GM23338 (cell line): Measurements from ENCODE around the gene TTLL5. TPM values are rescaled to one million over a fixed set of nuclear protein-coding genes. Genes with fewer than 3 reads are reported as not detected.

Experiments used
- ATAC-seq: fragments of 200-7000 bp; cut with Tn5 transposase; 3 replicates; pipeline ENCODE4 v1.9.1; 2020
- DNase-seq: peaks from one replicate; pipeline ENCODE4 v3.0.0-alpha.2; 2015; ENCODE audit warnings: low spot score
- H2AFZ ChIP-seq: fragments of 200-600 bp; sonication (generic); 2 replicates; pipeline ENCODE4 v1.8.0; 2016; ENCODE audit warnings: antibody characterized with exemption, mild to moderate bottlenecking, moderate library complexity
- H3F3A ChIP-seq: fragments of 200-600 bp; sonication (generic); replicated peaks from 2 replicates; pipeline ENCODE4 v1.8.0; 2017; ENCODE audit warnings: antibody characterized with exemption, mixed run types, low read depth
- H3K27ac ChIP-seq: fragments of 200-600 bp; sonication (generic); 2 replicates; pipeline ENCODE4 v1.6.1; 2016; ENCODE audit warnings: low read depth
- H3K27me3 ChIP-seq: fragments of 200-600 bp; sonication (generic); 2 replicates; pipeline ENCODE4 v1.8.0; 2016; ENCODE audit warnings: mild to moderate bottlenecking, mixed run types, moderate library complexity; ENCODE audit not compliant: insufficient read depth
- H3K36me3 ChIP-seq: fragments of 200-600 bp; sonication (generic); 2 replicates; pipeline ENCODE4 v1.8.0; 2016; ENCODE audit warnings: mild to moderate bottlenecking; ENCODE audit not compliant: insufficient read depth
- H3K4me1 ChIP-seq: fragments of 200-600 bp; sonication (generic); 2 replicates; pipeline ENCODE4 v1.8.0; 2016; ENCODE audit warnings: mild to moderate bottlenecking, moderate library complexity; ENCODE audit not compliant: insufficient read depth
- H3K4me2 ChIP-seq: fragments of 200-600 bp; sonication (generic); 2 replicates; pipeline ENCODE4 v1.7.1; 2017; ENCODE audit warnings: mixed run types
- H3K4me3 ChIP-seq: fragments of 200-600 bp; sonication (generic); 2 replicates; pipeline ENCODE4 v1.6.1; 2016; ENCODE audit warnings: mixed run types
- H3K79me2 ChIP-seq: fragments of 200-600 bp; sonication (generic); replicated peaks from 2 replicates; pipeline ENCODE4 v1.8.0; 2017; ENCODE audit warnings: mild to moderate bottlenecking; ENCODE audit not compliant: insufficient read depth
- H3K9me2 ChIP-seq: fragments of 200-600 bp; sonication (generic); 2 replicates; pipeline ENCODE4 v1.8.0; 2017; ENCODE audit not compliant: insufficient read depth
- H4K20me1 ChIP-seq: fragments of 200-600 bp; sonication (generic); replicated peaks from 2 replicates; pipeline ENCODE4 v1.8.0; 2017; ENCODE audit warnings: mild to moderate bottlenecking; ENCODE audit not compliant: insufficient read depth
- H3K27ac Mint-ChIP-seq: 2 replicates; pipeline ENCODE4 v1.8.0; 2020; ENCODE audit warnings: inconsistent platforms, mild to moderate bottlenecking, moderate library complexity, mixed read lengths
- H3K27me3 Mint-ChIP-seq: 3 replicates; pipeline ENCODE4 v1.8.0; 2022; ENCODE audit warnings: low read depth, mild to moderate bottlenecking, moderate library complexity, mixed read lengths, inconsistent platforms; ENCODE audit not compliant: insufficient read depth, poor library complexity
- H3K36me3 Mint-ChIP-seq: 3 replicates; pipeline ENCODE4 v1.8.0; 2021; ENCODE audit warnings: low read depth, mild to moderate bottlenecking, inconsistent platforms, moderate library complexity, mixed read lengths
- H3K4me1 Mint-ChIP-seq: 3 replicates; pipeline ENCODE4 v1.8.0; 2020; ENCODE audit warnings: mild to moderate bottlenecking, inconsistent platforms, mixed read lengths
- H3K4me3 Mint-ChIP-seq: 3 replicates; pipeline ENCODE4 v1.8.0; 2021; ENCODE audit warnings: moderate library complexity, mild to moderate bottlenecking, inconsistent platforms, mixed read lengths
- H3K9me3 Mint-ChIP-seq: 3 replicates; pipeline ENCODE4 v1.8.0; 2020; ENCODE audit warnings: moderate library complexity, mild to moderate bottlenecking, inconsistent platforms, mixed read lengths
- CREB1 ChIP-seq: fragments of 250-450 bp; sonication (Bioruptor Pico); IDR thresholded peaks from 2 replicates; pipeline ENCODE4 v1.5.0; 2020; ENCODE audit warnings: low read depth, mild to moderate bottlenecking, moderate library complexity
- ETS1 ChIP-seq: IDR thresholded peaks from 2 replicates; pipeline ENCODE4 v1.6.1; 2016; ENCODE audit warnings: antibody characterized with exemption
- EZH2 ChIP-seq: fragments of 200-600 bp; sonication (generic); IDR thresholded peaks from one replicate; pipeline ENCODE4 v1.8.0; 2017; ENCODE audit warnings: antibody characterized with exemption, mild to moderate bottlenecking, low read depth; ENCODE audit not compliant: unreplicated experiment
- EZH2phosphoT487 ChIP-seq: fragments of 200-600 bp; sonication (generic); IDR thresholded peaks from one replicate; pipeline ENCODE4 v1.8.1; 2018; ENCODE audit warnings: antibody characterized with exemption; ENCODE audit not compliant: unreplicated experiment
- JUNB ChIP-seq: IDR thresholded peaks from one replicate; pipeline ENCODE4 v1.6.1; 2016; ENCODE audit warnings: antibody characterized with exemption; ENCODE audit not compliant: unreplicated experiment
- NANOG ChIP-seq: IDR thresholded peaks from 2 replicates; pipeline ENCODE4 v1.6.1; 2016; ENCODE audit warnings: antibody characterized with exemption, borderline replicate concordance
- POLR2AphosphoS5 ChIP-seq: IDR thresholded peaks from 2 replicates; pipeline ENCODE4 v1.6.1; 2016; ENCODE audit warnings: antibody characterized with exemption, low read depth
- REST ChIP-seq: IDR thresholded peaks from one replicate; pipeline ENCODE4 v1.6.1; 2018; ENCODE audit warnings: antibody characterized with exemption; ENCODE audit not compliant: unreplicated experiment
- STAT1 ChIP-seq: IDR thresholded peaks from one replicate; pipeline ENCODE4 v1.6.1; 2016; ENCODE audit warnings: antibody characterized with exemption; ENCODE audit not compliant: unreplicated experiment
- ZNF114 ChIP-seq: fragments of 250-450 bp; sonication (Bioruptor Pico); IDR thresholded peaks from 2 replicates; pipeline ENCODE4 v1.5.0; 2020; ENCODE audit warnings: mild to moderate bottlenecking, moderate library complexity
- ZNF331 ChIP-seq: fragments of 250-450 bp; sonication (Bioruptor Pico); IDR thresholded peaks from 2 replicates; pipeline ENCODE4 v1.5.0; 2020; ENCODE audit warnings: low read depth, mild to moderate bottlenecking, moderate library complexity
- ZNF462 ChIP-seq: fragments of 250-450 bp; sonication (Bioruptor Pico); IDR thresholded peaks from 2 replicates; pipeline ENCODE4 v1.5.0; 2020; ENCODE audit warnings: mild to moderate bottlenecking, moderate library complexity
- polyA plus RNA-seq: library from polyadenylated mRNA; unstranded; fragments of >200 nt; fragmentation: Nextera tagmentation; extraction: Ambion mirVana; gene quantifications from 2 replicates; pipeline ENCODE4 v1.2.1, GENCODE V29; 2016
- total RNA-seq: library from RNA; depleted of rRNA; stranded (reverse); fragments of >200 nt; shearing (Covaris generic); gene quantifications from 2 replicates; pipeline ENCODE4 v1.2.3, GENCODE V29; 2014
- TF ChIP-seq, protein P1 (sequence below), 2 experiments: fragments of 200-600 bp in 1 of 2; sonication (generic) in 1 of 2; conservative IDR thresholded peaks; 2 replicates each; pipeline versions ENCODE4 v1.5.1 to v1.6.1; 2016 to 2017; ENCODE audit warnings: antibody characterized with exemption in 2 of 2, low read depth in 2 of 2, mild to moderate bottlenecking in 2 of 2, moderate library complexity in 1 of 2

The TTLL5 gene
- total and polyA plus RNA-seq, 2 experiments from 2014 or later = 33.5 to 35.4 TPM

DNA sequence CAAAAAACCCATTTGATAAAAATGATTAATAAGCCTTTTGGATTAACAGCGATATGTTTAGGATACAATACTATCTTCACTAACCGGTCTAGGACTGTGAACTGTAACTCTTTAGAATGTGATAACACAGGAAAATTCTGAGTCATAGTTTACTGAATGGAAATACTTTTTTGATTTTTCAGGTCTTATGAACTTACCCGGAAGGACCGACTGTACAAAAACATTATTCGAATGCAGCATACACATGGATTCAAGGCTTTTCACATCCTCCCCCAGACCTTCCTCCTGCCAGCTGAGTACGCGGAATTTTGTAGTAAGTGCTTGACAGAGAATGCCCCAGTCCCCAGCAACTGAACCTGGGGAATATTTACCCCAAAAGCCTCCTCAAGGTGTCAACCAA, 29.0 kb downstream of the TTLL5 start:
- H3K79me2 ChIP-seq = no peaks in the 10 kb centered on the region
- no peak overlapping the region for H3K27ac Mint-ChIP-seq
- no peaks in the 10 kb centered on the region for H3K27me3 Mint-ChIP-seq
- DNase-seq (no peak), ATAC-seq (no peak)
- no peak overlapping the region for H3K4me3 Mint-ChIP-seq
- no peak overlapping the region for H3K4me2 ChIP-seq
- no peaks in the 10 kb centered on the region for H3K4me1 ChIP-seq
- peaks cover 45% of the 10 kb centered on the region for H3K36me3 Mint-ChIP-seq
- peaks cover 29% of the 10 kb centered on the region; the same call in 1 of the 2 replicates for H3K36me3 ChIP-seq
- H3K27ac ChIP-seq = no peak overlapping the region
- TF ChIP-seq JUNB (no peak), EZH2 (no peak), ZNF462 (CRISPR knock-in tag) (no peak), ZNF331 (CRISPR knock-in tag) (no peak), ZNF114 (CRISPR knock-in tag) (no peak), ETS1 (no peak), CREB1 (no peak), STAT1 (no peak), POLR2AphosphoS5 (no peak), EZH2phosphoT487 (no peak), NANOG (no peak), REST (no peak)
- TF ChIP-seq, protein P1, sequence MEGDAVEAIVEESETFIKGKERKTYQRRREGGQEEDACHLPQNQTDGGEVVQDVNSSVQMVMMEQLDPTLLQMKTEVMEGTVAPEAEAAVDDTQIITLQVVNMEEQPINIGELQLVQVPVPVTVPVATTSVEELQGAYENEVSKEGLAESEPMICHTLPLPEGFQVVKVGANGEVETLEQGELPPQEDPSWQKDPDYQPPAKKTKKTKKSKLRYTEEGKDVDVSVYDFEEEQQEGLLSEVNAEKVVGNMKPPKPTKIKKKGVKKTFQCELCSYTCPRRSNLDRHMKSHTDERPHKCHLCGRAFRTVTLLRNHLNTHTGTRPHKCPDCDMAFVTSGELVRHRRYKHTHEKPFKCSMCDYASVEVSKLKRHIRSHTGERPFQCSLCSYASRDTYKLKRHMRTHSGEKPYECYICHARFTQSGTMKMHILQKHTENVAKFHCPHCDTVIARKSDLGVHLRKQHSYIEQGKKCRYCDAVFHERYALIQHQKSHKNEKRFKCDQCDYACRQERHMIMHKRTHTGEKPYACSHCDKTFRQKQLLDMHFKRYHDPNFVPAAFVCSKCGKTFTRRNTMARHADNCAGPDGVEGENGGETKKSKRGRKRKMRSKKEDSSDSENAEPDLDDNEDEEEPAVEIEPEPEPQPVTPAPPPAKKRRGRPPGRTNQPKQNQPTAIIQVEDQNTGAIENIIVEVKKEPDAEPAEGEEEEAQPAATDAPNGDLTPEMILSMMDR (conservative IDR thresholded peaks at IDR 0.05; ENCODE audit: low read depth in 2 of 2) = no peak
- no peaks in the 10 kb centered on the region for H3F3A ChIP-seq
- H3K27me3 ChIP-seq = no peaks in the 10 kb centered on the region
- peaks cover 10% of the 10 kb centered on the region; the same call in 2 of the 3 replicates for H3K9me3 Mint-ChIP-seq
- H4K20me1 ChIP-seq = peaks cover 3% of the 10 kb centered on the region; the same call in 1 of the 2 replicates
- no peak overlapping the region for H2AFZ ChIP-seq
- no peak overlapping the region for H3K4me3 ChIP-seq
- no peaks in the 10 kb centered on the region for H3K4me1 Mint-ChIP-seq
- peaks cover 5% of the 10 kb centered on the region; the same call in 1 of the 2 replicates for H3K9me2 ChIP-seq
